GM12873 (cell line): ENCODE measurements around the gene PEX12.

Experiments used
- TF ChIP-seq, protein P1 (sequence below): IDR thresholded peaks from 2 replicates; pipeline ENCODE4 v1.5.1; 2012; ENCODE audit warnings: low read depth, mild to moderate bottlenecking, moderate library complexity, low read length, control low read depth; ENCODE audit not compliant: insufficient read depth; ENCODE audit errors: missing control alignments

PEX12 gene

DNA sequence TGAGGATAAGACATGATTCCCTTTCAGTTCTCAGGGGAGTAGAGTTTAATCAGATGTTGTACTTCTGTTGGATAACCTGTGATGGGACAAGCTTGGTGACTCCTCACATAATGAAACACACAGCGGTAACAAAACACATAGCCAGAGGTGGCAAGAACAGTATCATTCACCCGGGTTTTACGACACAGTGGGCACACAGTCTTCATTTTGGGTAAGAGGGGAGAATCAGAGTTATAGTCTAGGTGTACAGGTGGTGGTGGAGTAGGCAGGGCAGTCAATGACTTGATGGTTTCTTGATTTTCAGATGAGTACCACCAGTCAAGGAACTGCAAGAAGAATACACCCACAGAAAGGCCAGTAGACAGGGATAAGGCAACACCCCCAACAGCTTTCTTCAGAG is 2.6 kb downstream of the PEX12 start:
- TF ChIP-seq, protein P1, sequence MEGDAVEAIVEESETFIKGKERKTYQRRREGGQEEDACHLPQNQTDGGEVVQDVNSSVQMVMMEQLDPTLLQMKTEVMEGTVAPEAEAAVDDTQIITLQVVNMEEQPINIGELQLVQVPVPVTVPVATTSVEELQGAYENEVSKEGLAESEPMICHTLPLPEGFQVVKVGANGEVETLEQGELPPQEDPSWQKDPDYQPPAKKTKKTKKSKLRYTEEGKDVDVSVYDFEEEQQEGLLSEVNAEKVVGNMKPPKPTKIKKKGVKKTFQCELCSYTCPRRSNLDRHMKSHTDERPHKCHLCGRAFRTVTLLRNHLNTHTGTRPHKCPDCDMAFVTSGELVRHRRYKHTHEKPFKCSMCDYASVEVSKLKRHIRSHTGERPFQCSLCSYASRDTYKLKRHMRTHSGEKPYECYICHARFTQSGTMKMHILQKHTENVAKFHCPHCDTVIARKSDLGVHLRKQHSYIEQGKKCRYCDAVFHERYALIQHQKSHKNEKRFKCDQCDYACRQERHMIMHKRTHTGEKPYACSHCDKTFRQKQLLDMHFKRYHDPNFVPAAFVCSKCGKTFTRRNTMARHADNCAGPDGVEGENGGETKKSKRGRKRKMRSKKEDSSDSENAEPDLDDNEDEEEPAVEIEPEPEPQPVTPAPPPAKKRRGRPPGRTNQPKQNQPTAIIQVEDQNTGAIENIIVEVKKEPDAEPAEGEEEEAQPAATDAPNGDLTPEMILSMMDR = no peak

DNA sequence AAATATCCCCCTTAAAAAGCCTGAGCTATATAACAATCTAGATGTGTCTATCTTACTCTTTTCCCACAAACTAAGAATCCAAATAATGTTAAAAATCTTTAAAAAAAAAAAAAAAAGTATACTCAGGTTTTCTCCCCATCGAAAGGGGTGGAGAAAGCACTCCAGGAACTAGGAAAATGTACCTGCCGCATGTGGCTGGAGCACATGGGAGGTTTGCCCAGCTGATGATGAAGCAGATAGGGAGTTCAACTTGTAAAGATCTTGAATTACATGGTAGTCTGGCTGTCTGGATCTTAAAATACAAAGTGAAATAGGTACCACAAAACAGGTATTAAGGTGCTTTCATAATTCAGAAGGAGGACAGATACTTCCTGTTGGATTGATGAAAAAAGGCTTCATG is 9.0 kb downstream of the PEX12 start:
- TF ChIP-seq, protein P1 = no peak

DNA sequence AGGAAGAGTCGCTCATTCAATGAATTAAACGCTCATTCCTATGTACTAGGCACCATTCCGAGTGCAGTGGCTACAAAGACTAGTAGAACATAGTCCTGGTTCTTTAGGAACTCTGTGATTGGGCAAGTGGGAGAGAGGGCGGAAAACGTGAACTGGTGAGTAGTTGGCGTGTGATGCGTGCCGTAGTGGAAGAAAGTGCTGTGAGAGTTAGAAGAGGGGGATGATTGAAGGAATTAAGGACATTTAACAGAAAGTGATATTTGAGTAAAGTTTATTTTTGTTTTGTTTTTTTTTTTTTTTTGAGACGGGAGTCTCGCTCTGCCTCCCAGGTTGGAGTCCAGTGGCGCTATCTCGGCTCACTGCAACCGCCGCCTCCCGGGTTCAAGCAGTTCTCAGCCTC is 9.8 kb downstream of the PEX12 start:
- TF ChIP-seq, protein P1 = no peak

DNA sequence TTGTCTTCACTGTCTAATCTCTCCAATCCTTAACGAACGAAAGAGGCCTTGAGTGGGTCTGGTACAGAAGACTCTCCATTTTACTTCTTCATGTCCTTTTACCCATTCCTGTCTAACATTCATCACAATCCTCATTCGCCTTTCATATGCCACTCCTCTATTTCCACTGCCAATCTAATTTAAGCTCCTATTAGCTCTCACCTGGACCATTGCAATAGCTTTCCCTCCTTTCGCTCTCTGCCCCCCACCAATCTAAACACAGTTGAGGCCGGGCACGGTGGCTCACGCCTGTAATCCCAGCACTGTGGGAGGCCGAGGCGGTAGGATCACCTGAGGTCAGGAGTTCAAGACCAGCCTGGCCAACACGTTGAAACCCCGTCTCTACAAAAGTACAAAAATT is 11.4 kb downstream of the PEX12 start:
- TF ChIP-seq, protein P1 = no peak

DNA sequence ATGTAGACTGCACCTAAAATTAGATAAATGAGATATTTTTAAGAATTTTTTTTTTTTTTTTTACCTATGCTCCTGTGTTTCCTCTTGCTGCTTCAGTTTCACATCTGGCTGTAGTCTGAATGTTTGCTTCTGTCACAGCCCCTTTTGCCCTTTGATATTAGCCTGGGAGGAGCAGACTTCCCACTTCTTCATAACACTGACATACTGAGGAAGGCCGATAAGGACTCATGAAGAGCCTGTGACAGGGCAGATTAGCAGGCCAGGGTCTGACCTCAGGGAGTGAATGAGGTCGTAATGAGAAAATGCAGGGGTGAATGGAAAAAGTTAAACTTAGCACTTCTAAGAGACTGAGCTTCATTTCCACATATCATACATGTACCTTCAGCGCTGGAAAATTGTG is 17.7 kb downstream of the PEX12 start, which contains the start of gene SLFN14:
Gene SLFN14, minus strand, starts transcription at position 117 of the 400 bp plus-strand sequence. CDS start 2,757 bp downstream, outside the sequence.
- TF ChIP-seq, protein P1 = no peak

DNA sequence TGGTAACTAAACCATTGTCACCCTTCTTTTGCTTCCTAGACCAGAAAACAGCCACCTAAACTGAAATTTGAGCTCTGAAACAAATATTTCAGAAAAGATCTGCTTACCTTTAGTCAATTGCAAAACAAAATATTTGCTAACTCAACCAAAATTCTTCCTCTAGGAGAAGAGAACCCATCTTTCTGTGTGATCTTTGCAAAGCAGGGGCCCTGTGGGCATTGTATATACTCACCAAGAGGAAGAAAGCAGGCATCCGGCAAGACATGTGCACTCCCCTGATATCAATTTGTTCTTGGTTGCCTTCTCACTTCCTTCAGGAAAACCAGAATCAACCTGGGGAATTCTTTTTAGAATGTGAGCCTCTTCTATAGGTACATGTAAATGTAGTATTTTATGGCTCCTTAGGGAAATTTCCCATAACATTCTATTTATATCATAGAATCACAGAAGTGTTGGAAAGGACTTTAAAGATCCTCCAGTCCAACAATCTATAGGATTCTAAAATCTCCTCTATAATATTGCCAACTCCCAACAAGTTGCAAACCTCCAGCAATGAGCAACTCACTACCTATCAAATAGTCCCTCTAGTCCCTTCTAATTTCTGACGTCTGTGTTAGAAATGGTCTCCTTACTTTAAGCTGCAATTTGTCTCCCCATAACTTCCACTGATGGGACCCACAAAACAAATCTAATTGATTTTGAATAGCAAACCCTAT is 18.7 kb downstream of the PEX12 start:
- TF ChIP-seq, protein P1 = no peak

DNA sequence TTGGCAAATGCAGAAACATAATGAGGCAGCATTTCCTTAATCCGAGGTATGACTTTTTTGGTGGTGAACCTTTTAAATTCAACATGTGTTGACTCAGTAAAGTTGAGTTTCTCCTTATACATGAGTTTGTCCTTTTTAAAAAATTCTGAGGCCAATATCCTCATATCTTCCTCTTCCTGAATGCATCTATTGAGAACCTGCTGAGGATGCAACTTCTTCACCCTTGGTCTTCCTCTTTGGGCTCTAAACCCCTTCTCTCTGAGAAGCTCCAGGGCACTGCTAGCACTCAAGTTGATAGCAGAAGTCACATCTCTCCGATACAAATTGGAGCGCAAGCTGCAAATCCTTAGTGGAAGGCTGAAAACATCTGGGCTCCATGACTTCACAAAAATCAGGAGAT is 21.0 kb downstream of the PEX12 start:
- TF ChIP-seq, protein P1 = no peak
